MM.1S (cell line): ENCODE results near the gene DCAF17.

Source experiments
- DNase-seq: peaks from one replicate; pipeline ENCODE4 v3.0.0-alpha.2; 2015
- H2AFZ ChIP-seq: fragments of 300-600 bp; sonication (generic); 2 replicates; pipeline ENCODE4 v1.6.0; 2016; ENCODE audit warnings: antibody characterized with exemption, low read length
- H3F3A ChIP-seq: fragments of 300-600 bp; sonication (generic); 2 replicates; pipeline ENCODE4 v1.6.1; 2016; ENCODE audit warnings: mild to moderate bottlenecking, antibody characterized with exemption, low read length, moderate library complexity, mixed read lengths; ENCODE audit not compliant: insufficient read depth
- H3K27ac ChIP-seq: fragments of 300-600 bp; sonication (generic); 2 replicates; pipeline ENCODE4 v1.5.1; 2016; ENCODE audit warnings: mild to moderate bottlenecking, low read length
- H3K27me3 ChIP-seq: fragments of 300-600 bp; sonication (generic); replicated peaks from 2 replicates; pipeline ENCODE4 v1.6.0; 2016; ENCODE audit warnings: low read length; ENCODE audit not compliant: insufficient read depth
- H3K36me3 ChIP-seq: fragments of 300-600 bp; sonication (generic); replicated peaks from 2 replicates; pipeline ENCODE4 v1.6.1; 2016; ENCODE audit warnings: mild to moderate bottlenecking, low read length, mixed read lengths; ENCODE audit not compliant: insufficient read depth
- H3K4me1 ChIP-seq: fragments of 300-600 bp; sonication (generic); 2 replicates; pipeline ENCODE4 v1.6.1; 2016; ENCODE audit warnings: low read length, mixed read lengths
- H3K4me2 ChIP-seq: fragments of 300-600 bp; sonication (generic); 2 replicates; pipeline ENCODE4 v1.6.0; 2016; ENCODE audit warnings: low read depth, low read length
- H3K4me3 ChIP-seq: fragments of 300-600 bp; sonication (generic); 2 replicates; pipeline ENCODE4 v1.5.1; 2016; ENCODE audit warnings: low read length, mixed read lengths
- H3K79me2 ChIP-seq: fragments of 300-600 bp; sonication (generic); 2 replicates; pipeline ENCODE4 v1.6.1; 2016; ENCODE audit warnings: mixed run types, low read length, mixed read lengths
- H3K9ac ChIP-seq: fragments of 300-600 bp; sonication (generic); 2 replicates; pipeline ENCODE4 v1.6.1; 2016; ENCODE audit warnings: low read length, mixed read lengths
- H3K9me2 ChIP-seq: fragments of 300-600 bp; sonication (generic); replicated peaks from 2 replicates; pipeline ENCODE4 v1.6.1; 2016; ENCODE audit warnings: mild to moderate bottlenecking, low read length, mixed read lengths; ENCODE audit not compliant: insufficient read depth
- H3K9me3 ChIP-seq: fragments of 300-600 bp; sonication (generic); replicated peaks from 2 replicates; pipeline ENCODE4 v1.6.1; 2016; ENCODE audit warnings: mild to moderate bottlenecking, low read length, mixed read lengths; ENCODE audit not compliant: insufficient read depth
- H4K20me1 ChIP-seq: fragments of 300-600 bp; sonication (generic); 2 replicates; pipeline ENCODE4 v1.6.1; 2016; ENCODE audit warnings: mild to moderate bottlenecking, low read length, moderate library complexity, mixed read lengths; ENCODE audit not compliant: insufficient read depth
- EZH2 ChIP-seq: fragments of 300-600 bp; sonication (generic); optimal IDR thresholded peaks from 2 replicates; pipeline ENCODE3; 2017; ENCODE audit warnings: low read depth, mild to moderate bottlenecking, antibody characterized with exemption, low read length, mixed read lengths
- EZH2phosphoT487 ChIP-seq: fragments of 300-600 bp; sonication (generic); IDR thresholded peaks from 2 replicates; pipeline ENCODE4 v1.6.1; 2018; ENCODE audit warnings: antibody characterized with exemption, low read length
- TF ChIP-seq, protein P1 (sequence below): fragments of 300-600 bp; sonication (generic); IDR thresholded peaks from 2 replicates; pipeline ENCODE4 v1.5.1; 2016; ENCODE audit warnings: antibody characterized with exemption, low read length, mixed read lengths

Gene DCAF17

DNA sequence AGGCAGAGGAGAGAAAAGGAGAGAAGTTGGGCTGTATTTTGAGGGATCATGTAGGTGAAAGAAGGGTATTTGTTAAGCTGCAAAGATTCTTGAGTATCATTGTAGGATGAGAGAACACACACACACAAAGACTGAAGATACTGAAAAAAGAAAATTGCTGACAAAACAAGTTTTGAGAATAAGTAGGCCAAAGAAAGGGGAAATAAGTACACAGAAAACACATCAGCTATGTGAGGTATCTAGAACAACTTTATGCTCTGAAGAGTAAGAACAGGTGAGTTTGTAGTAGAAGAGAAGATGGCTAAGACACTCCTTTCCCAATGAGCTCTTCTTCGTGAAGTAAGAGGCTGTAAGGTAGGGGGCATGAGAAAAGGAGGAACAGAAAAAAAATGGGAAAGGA, 28.5 kb upstream of the DCAF17 start:
- no peaks in the 10 kb centered on the region for H3K36me3 ChIP-seq
- peak overlapping the region; percentile 78 for H3K27ac ChIP-seq
- H3K9me2 ChIP-seq = no peaks in the 10 kb centered on the region
- H3K79me2 ChIP-seq = peaks cover 3% of the 10 kb centered on the region; the same call in 1 of the 2 replicates
- H3F3A ChIP-seq = peaks cover 29% of the 10 kb centered on the region
- H3K27me3 ChIP-seq = no peaks in the 10 kb centered on the region
- H3K9ac ChIP-seq = 0 out of 2 replicates have a peak overlapping the region, but pooled peaks have one; percentile 11
- H3K4me3 ChIP-seq = no peak overlapping the region
- H2AFZ ChIP-seq = peak overlapping the region; percentile 2; the same call in 1 of the 2 replicates
- H3K4me1 ChIP-seq = peaks cover 33% of the 10 kb centered on the region
- H4K20me1 ChIP-seq = no peaks in the 10 kb centered on the region
- TF ChIP-seq EZH2 (no peak), EZH2phosphoT487 (no peak)
- TF ChIP-seq, protein P1, sequence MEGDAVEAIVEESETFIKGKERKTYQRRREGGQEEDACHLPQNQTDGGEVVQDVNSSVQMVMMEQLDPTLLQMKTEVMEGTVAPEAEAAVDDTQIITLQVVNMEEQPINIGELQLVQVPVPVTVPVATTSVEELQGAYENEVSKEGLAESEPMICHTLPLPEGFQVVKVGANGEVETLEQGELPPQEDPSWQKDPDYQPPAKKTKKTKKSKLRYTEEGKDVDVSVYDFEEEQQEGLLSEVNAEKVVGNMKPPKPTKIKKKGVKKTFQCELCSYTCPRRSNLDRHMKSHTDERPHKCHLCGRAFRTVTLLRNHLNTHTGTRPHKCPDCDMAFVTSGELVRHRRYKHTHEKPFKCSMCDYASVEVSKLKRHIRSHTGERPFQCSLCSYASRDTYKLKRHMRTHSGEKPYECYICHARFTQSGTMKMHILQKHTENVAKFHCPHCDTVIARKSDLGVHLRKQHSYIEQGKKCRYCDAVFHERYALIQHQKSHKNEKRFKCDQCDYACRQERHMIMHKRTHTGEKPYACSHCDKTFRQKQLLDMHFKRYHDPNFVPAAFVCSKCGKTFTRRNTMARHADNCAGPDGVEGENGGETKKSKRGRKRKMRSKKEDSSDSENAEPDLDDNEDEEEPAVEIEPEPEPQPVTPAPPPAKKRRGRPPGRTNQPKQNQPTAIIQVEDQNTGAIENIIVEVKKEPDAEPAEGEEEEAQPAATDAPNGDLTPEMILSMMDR = no peak
- no peaks in the 10 kb centered on the region for H3K9me3 ChIP-seq
- DNase-seq = peak; percentile 68
- H3K4me2 ChIP-seq = peak overlapping the region; percentile 42

DNA sequence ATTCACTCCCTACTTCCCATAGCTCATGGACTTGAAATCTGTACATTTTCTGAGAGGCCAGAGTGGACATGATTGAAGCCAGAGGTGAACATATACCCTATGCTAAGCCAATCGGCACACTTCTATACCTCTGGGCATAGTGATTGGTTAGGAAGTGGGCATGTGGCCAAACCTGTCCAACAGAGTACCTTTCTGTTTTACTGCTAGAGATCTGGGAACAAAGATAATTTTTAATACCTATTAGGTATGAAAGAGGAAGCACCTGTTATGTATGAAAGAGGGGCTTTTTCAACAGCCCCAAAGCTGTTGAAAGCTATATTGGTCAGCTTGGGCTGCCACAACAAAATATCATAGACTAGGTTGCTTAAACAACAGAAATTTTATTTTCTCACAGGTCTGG, 28.0 kb upstream of the DCAF17 start:
- Histone ChIP-seq H3F3A (peaks cover 29% of the 10 kb centered on the region), H3K4me1 (peaks cover 33% of the 10 kb centered on the region), H3K4me2 (peak overlapping the region; percentile 42), H3K4me3 (no peak overlapping the region), H4K20me1 (no peaks in the 10 kb centered on the region), H3K27ac (peak overlapping the region; percentile 78), H3K9me3 (no peaks in the 10 kb centered on the region), H3K9ac (peak overlapping the region; percentile 11; the same call in 1 of the 2 replicates), H3K27me3 (no peaks in the 10 kb centered on the region), H3K36me3 (no peaks in the 10 kb centered on the region), H3K79me2 (peaks cover 3% of the 10 kb centered on the region; the same call in 1 of the 2 replicates), H3K9me2 (no peaks in the 10 kb centered on the region), H2AFZ (peak overlapping the region; percentile 2; the same call in 1 of the 2 replicates)
- peak; percentile 71 for DNase-seq
- no peak for TF ChIP-seq EZH2phosphoT487
- TF ChIP-seq, protein P1 = no peak
- TF ChIP-seq EZH2 = no peak

DNA sequence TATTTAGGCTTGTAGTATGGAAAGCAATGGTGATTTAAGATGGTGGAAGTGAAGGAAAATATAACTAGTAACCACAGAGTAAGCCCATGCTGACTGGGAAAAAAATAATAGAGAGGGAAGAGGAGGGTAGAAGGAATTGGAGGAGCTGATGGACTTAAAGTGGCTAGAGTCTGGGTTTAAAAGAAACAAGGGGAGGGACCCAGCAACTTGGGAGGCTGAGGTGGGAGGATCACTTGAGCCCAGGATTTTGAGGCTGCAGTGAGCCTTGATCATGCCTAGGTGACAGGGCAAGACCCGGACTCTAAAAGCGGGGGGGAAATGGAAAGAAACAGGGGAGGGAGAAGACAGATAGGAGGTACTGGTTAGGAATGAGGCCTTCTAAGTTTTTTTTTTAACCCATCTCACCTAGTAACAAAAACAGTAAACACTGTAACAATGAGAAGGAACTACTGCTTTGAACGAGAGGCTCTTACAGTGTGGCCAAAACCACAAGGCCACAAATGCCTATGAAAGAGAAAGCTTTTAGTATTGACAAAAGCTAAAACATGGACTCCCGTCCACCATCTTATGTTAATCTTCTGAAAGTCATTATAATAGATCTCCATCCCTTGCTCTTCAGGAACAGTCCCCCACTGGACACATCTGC, 26.9 kb upstream of the DCAF17 start:
- peak overlapping the region; percentile 78 for H3K27ac ChIP-seq
- TF ChIP-seq EZH2phosphoT487 (no peak), EZH2 (no peak)
- TF ChIP-seq, protein P1 = no peak
- H3K9ac ChIP-seq = no peak overlapping the region
- H3K79me2 ChIP-seq = peaks cover 3% of the 10 kb centered on the region; the same call in 1 of the 2 replicates
- H3K9me3 ChIP-seq = no peaks in the 10 kb centered on the region
- no peaks in the 10 kb centered on the region for H4K20me1 ChIP-seq
- peaks cover 29% of the 10 kb centered on the region for H3F3A ChIP-seq
- peaks cover 40% of the 10 kb centered on the region for H3K4me1 ChIP-seq
- H3K4me2 ChIP-seq = peak overlapping the region; percentile 42; the same call in 1 of the 2 replicates
- H3K36me3 ChIP-seq = no peaks in the 10 kb centered on the region
- H3K9me2 ChIP-seq = no peaks in the 10 kb centered on the region
- no peak overlapping the region for H3K4me3 ChIP-seq
- H3K27me3 ChIP-seq = no peaks in the 10 kb centered on the region
- no peak overlapping the region for H2AFZ ChIP-seq
- DNase-seq = peak; percentile 81
